Mesendoderm (in vitro differentiated cells): ENCODE measurements around the gene AGAP1.

Source experiments
- DNase-seq: peaks from one replicate; pipeline ENCODE4 v3.0.0; 2013
- H2AK5ac ChIP-seq: 2 replicates; pipeline ENCODE4 v1.6.1; 2013; ENCODE audit warnings: low read length, inconsistent platforms
- H2BK120ac ChIP-seq: 2 replicates; pipeline ENCODE4 v1.6.1; 2013; ENCODE audit warnings: low read depth, mild to moderate bottlenecking, low read length, moderate library complexity, mixed read lengths
- H2BK15ac ChIP-seq: replicated peaks from 2 replicates; pipeline ENCODE4 v1.6.1; 2013; ENCODE audit warnings: low read depth, mild to moderate bottlenecking, moderate library complexity
- H2BK5ac ChIP-seq: 2 replicates; pipeline ENCODE4 v1.6.1; 2013; ENCODE audit warnings: low read length, inconsistent platforms
- H3K18ac ChIP-seq: 2 replicates; pipeline ENCODE4 v1.6.1; 2013; ENCODE audit warnings: mild to moderate bottlenecking, low read length, mixed read lengths
- H3K23ac ChIP-seq: one replicate; pipeline ENCODE4 v1.6.1; 2013; ENCODE audit warnings: low read length
- H3K27ac ChIP-seq: 2 replicates; pipeline ENCODE4 v1.5.1; 2013; ENCODE audit warnings: low read depth, mild to moderate bottlenecking, inconsistent platforms, low read length, moderate library complexity
- H3K27me3 ChIP-seq: 2 replicates; pipeline ENCODE4 v1.6.1; 2013; ENCODE audit warnings: low read length, control low read depth, mild to moderate bottlenecking, inconsistent platforms; ENCODE audit not compliant: insufficient read depth, poor library complexity
- H3K36me3 ChIP-seq: 2 replicates; pipeline ENCODE4 v1.6.1; 2013; ENCODE audit warnings: low read length, inconsistent platforms; ENCODE audit not compliant: control insufficient read depth, insufficient read depth
- H3K4ac ChIP-seq: one replicate; pipeline ENCODE4 v1.6.1; 2013; ENCODE audit warnings: low read depth, mild to moderate bottlenecking, low read length, moderate library complexity
- H3K4me1 ChIP-seq: 2 replicates; pipeline ENCODE4 v1.6.1; 2013; ENCODE audit warnings: low read depth, low read length, inconsistent platforms; ENCODE audit not compliant: control insufficient read depth
- H3K4me2 ChIP-seq: 2 replicates; pipeline ENCODE4 v1.6.1; 2013; ENCODE audit warnings: low read length
- H3K4me3 ChIP-seq: 2 replicates; pipeline ENCODE4 v1.5.1; 2013; ENCODE audit warnings: mild to moderate bottlenecking, low read length
- H3K56ac ChIP-seq: one replicate; pipeline ENCODE4 v1.6.1; 2013; ENCODE audit warnings: low read length
- H3K79me1 ChIP-seq: 2 replicates; pipeline ENCODE4 v1.6.1; 2013; ENCODE audit warnings: low read length, inconsistent platforms
- H3K79me2 ChIP-seq: 2 replicates; pipeline ENCODE4 v1.6.1; 2013; ENCODE audit warnings: mild to moderate bottlenecking, low read length; ENCODE audit not compliant: control insufficient read depth, insufficient read depth
- H3K9ac ChIP-seq: 2 replicates; pipeline ENCODE4 v1.6.1; 2013; ENCODE audit warnings: low read length, inconsistent platforms
- H4K5ac ChIP-seq: one replicate; pipeline ENCODE4 v1.6.1; 2013; ENCODE audit warnings: low read length
- H4K8ac ChIP-seq: one replicate; pipeline ENCODE4 v1.6.1; 2013; ENCODE audit warnings: low read depth, mild to moderate bottlenecking, control low read depth, low read length, moderate library complexity
- WGBS: extraction: QIAGEN DNeasy Blood & Tissue Kit; methylation state at CpG from one replicate; pipeline ENCODE4 v1.1.7; 2013; ENCODE audit warnings: low lambda C conversion rate, missing lambda C conversion rate; ENCODE audit not compliant: insufficient coverage; ENCODE audit errors: extremely low coverage; 5-methylcytosine and 5-hydroxymethylcytosine counted together

Gene AGAP1

GRCh38 chr2:235808366-235808765 lies 314.5 kb downstream of the AGAP1 start:
- no peaks in the 10 kb centered on the region for H3K27me3 ChIP-seq
- H3K4me2 ChIP-seq = no peak overlapping the region
- no peak overlapping the region for H2BK15ac ChIP-seq
- H3K79me2 ChIP-seq = no peaks in the 10 kb centered on the region
- H3K4me1 ChIP-seq = peaks cover 2% of the 10 kb centered on the region
- no peak for DNase-seq
- H2BK5ac ChIP-seq = no peak overlapping the region
- H3K36me3 ChIP-seq = no peaks in the 10 kb centered on the region
- no peak overlapping the region for H3K56ac ChIP-seq
- H3K23ac ChIP-seq = no peak overlapping the region
- no peak overlapping the region for H4K5ac ChIP-seq
- H2BK120ac ChIP-seq = no peak overlapping the region
- no peaks in the 10 kb centered on the region for H3K79me1 ChIP-seq
- no CpG with 5 or more reads among the region's 10 CpGs for WGBS
- H3K27ac ChIP-seq = no peak overlapping the region
- no peak overlapping the region for H3K4ac ChIP-seq
- no peak overlapping the region for H4K8ac ChIP-seq
- H3K18ac ChIP-seq = no peak overlapping the region
- no peak overlapping the region for H3K9ac ChIP-seq
- no peak overlapping the region for H3K4me3 ChIP-seq
- H2AK5ac ChIP-seq = no peak overlapping the region

- H3K79me2 ChIP-seq = no peaks in the 10 kb centered on the region
- no peaks in the 10 kb centered on the region for H3K27me3 ChIP-seq
- H2BK120ac ChIP-seq = no peak overlapping the region
- H3K4me1 ChIP-seq = peaks cover 2% of the 10 kb centered on the region
- DNase-seq = peak; percentile 25
- no peak overlapping the region for H3K4me3 ChIP-seq
- H4K5ac ChIP-seq = no peak overlapping the region
- H3K4me2 ChIP-seq = no peak overlapping the region
- H2AK5ac ChIP-seq = no peak overlapping the region
- H4K8ac ChIP-seq = no peak overlapping the region
- no peak overlapping the region for H3K9ac ChIP-seq
- no peak overlapping the region for H3K18ac ChIP-seq
- H3K4ac ChIP-seq = no peak overlapping the region
- no peak overlapping the region for H3K23ac ChIP-seq
- WGBS = no CpG with 5 or more reads among the region's 10 CpGs
- no peaks in the 10 kb centered on the region for H3K36me3 ChIP-seq
- H3K56ac ChIP-seq = no peak overlapping the region
- H3K79me1 ChIP-seq = no peaks in the 10 kb centered on the region
- no peak overlapping the region for H2BK15ac ChIP-seq
- no peak overlapping the region for H3K27ac ChIP-seq
- H2BK5ac ChIP-seq = no peak overlapping the region
Measured at GRCh38 chr2:235810252-235810651, 316.4 kb downstream of the AGAP1 start.

GRCh38 chr2:235810846-235811245 lies 317.0 kb downstream of the AGAP1 start:
- Histone ChIP-seq H3K56ac (no peak overlapping the region), H3K23ac (no peak overlapping the region), H3K79me1 (no peaks in the 10 kb centered on the region), H3K4me2 (no peak overlapping the region), H2BK120ac (no peak overlapping the region), H2BK5ac (no peak overlapping the region), H2BK15ac (no peak overlapping the region), H3K4me3 (no peak overlapping the region), H3K36me3 (no peaks in the 10 kb centered on the region), H4K8ac (no peak overlapping the region), H2AK5ac (no peak overlapping the region), H3K4me1 (peaks cover 2% of the 10 kb centered on the region), H4K5ac (no peak overlapping the region), H3K4ac (no peak overlapping the region), H3K27me3 (no peaks in the 10 kb centered on the region), H3K9ac (no peak overlapping the region), H3K79me2 (no peaks in the 10 kb centered on the region), H3K27ac (no peak overlapping the region), H3K18ac (no peak overlapping the region)
- no peak for DNase-seq
- WGBS = no CpG with 5 or more reads among the region's 10 CpGs

- no peak overlapping the region for H4K5ac ChIP-seq
- H3K4me2 ChIP-seq = no peak overlapping the region
- no peak overlapping the region for H3K23ac ChIP-seq
- WGBS = no CpG with 5 or more reads among the region's 20 CpGs
- no peaks in the 10 kb centered on the region for H3K27me3 ChIP-seq
- no peak for DNase-seq
- no peaks in the 10 kb centered on the region for H3K36me3 ChIP-seq
- H3K27ac ChIP-seq = no peak overlapping the region
- no peaks in the 10 kb centered on the region for H3K79me2 ChIP-seq
- no peaks in the 10 kb centered on the region for H3K79me1 ChIP-seq
- H2BK15ac ChIP-seq = no peak overlapping the region
- no peak overlapping the region for H3K18ac ChIP-seq
- no peak overlapping the region for H3K4me3 ChIP-seq
- no peak overlapping the region for H4K8ac ChIP-seq
- no peak overlapping the region for H2AK5ac ChIP-seq
- H2BK120ac ChIP-seq = no peak overlapping the region
- no peak overlapping the region for H3K56ac ChIP-seq
- peaks cover 2% of the 10 kb centered on the region for H3K4me1 ChIP-seq
- no peak overlapping the region for H3K4ac ChIP-seq
- no peak overlapping the region for H2BK5ac ChIP-seq
- H3K9ac ChIP-seq = no peak overlapping the region
Measured at GRCh38 chr2:235811446-235812184, 317.8 kb downstream of the AGAP1 start.

- Histone ChIP-seq H3K4ac (no peak overlapping the region), H3K79me1 (no peaks in the 10 kb centered on the region), H3K79me2 (no peaks in the 10 kb centered on the region), H2BK15ac (no peak overlapping the region), H3K23ac (no peak overlapping the region), H3K4me2 (no peak overlapping the region), H3K18ac (no peak overlapping the region), H4K8ac (no peak overlapping the region), H3K4me3 (no peak overlapping the region), H2BK5ac (no peak overlapping the region), H2BK120ac (no peak overlapping the region), H3K27ac (no peak overlapping the region), H3K4me1 (peaks cover 2% of the 10 kb centered on the region), H3K56ac (no peak overlapping the region), H3K27me3 (no peaks in the 10 kb centered on the region), H4K5ac (no peak overlapping the region), H2AK5ac (no peak overlapping the region), H3K9ac (no peak overlapping the region), H3K36me3 (no peaks in the 10 kb centered on the region)
- no CpG with 5 or more reads among the region's 18 CpGs for WGBS
- DNase-seq = no peak
Measured at GRCh38 chr2:235812185-235812665, 318.4 kb downstream of the AGAP1 start.

GRCh38 chr2:235813398-235813797 lies 319.6 kb downstream of the AGAP1 start:
- Histone ChIP-seq H2AK5ac (no peak overlapping the region), H3K18ac (no peak overlapping the region), H4K8ac (no peak overlapping the region), H3K56ac (no peak overlapping the region), H3K9ac (no peak overlapping the region), H2BK120ac (no peak overlapping the region), H4K5ac (no peak overlapping the region), H3K27me3 (no peaks in the 10 kb centered on the region), H3K27ac (no peak overlapping the region), H3K4me2 (no peak overlapping the region), H3K4ac (no peak overlapping the region), H2BK5ac (no peak overlapping the region), H3K4me3 (no peak overlapping the region), H3K79me2 (no peaks in the 10 kb centered on the region), H3K4me1 (peaks cover 2% of the 10 kb centered on the region), H2BK15ac (no peak overlapping the region), H3K23ac (no peak overlapping the region), H3K79me1 (no peaks in the 10 kb centered on the region), H3K36me3 (no peaks in the 10 kb centered on the region)
- DNase-seq = no peak
- WGBS = no CpG with 5 or more reads among the region's 12 CpGs
